ENCODE measurements around the gene VSX1.

Gene VSX1

GRCh38 chr20:25081730-25082497 lies at the start of gene VSX1:
TSS of gene VSX1 (minus strand) at chr20:25082141. CDS start at chr20:25082096, 45 bp downstream.
- DNase-seq = no peak

- no peak for DNase-seq
Observed at GRCh38 chr20:25129908-25130307, 48.0 kb upstream of the VSX1 start.

GRCh38 chr20:25129428-25129827 lies 47.5 kb upstream of the VSX1 start:
- no peak for DNase-seq

GRCh38 chr20:25128649-25129048 lies 46.7 kb upstream of the VSX1 start:
- no peak for DNase-seq

- DNase-seq = no peak
Observed at GRCh38 chr20:25127761-25128537, 46.0 kb upstream of the VSX1 start.

- DNase-seq = no peak
Observed at GRCh38 chr20:25126204-25127029, 44.5 kb upstream of the VSX1 start.

- no peak for DNase-seq
Observed at GRCh38 chr20:25125636-25126035, 43.7 kb upstream of the VSX1 start.

- no peak for DNase-seq
Observed at GRCh38 chr20:25120920-25121319, 39.0 kb upstream of the VSX1 start.

GRCh38 chr20:25120457-25120856 lies 38.5 kb upstream of the VSX1 start:
- no peak for DNase-seq

GRCh38 chr20:25118529-25118928 lies 36.6 kb upstream of the VSX1 start:
- DNase-seq = no peak

- no peak for DNase-seq
Observed at GRCh38 chr20:25117990-25118389, 36.0 kb upstream of the VSX1 start.

- DNase-seq = no peak
Observed at GRCh38 chr20:25116739-25117458, 35.0 kb upstream of the VSX1 start.

- no peak for DNase-seq
Observed at GRCh38 chr20:25103526-25103925, 21.6 kb upstream of the VSX1 start.

GRCh38 chr20:25100914-25101313 lies 19.0 kb upstream of the VSX1 start:
- DNase-seq = no peak

- DNase-seq = no peak
Observed at GRCh38 chr20:25099601-25100140, 17.7 kb upstream of the VSX1 start.

GRCh38 chr20:25097498-25097897 lies 15.6 kb upstream of the VSX1 start:
- DNase-seq = no peak

GRCh38 chr20:25090492-25091429 lies 8.8 kb upstream of the VSX1 start:
- DNase-seq = peak; percentile 3 to 88 (median 80)

GRCh38 chr20:25089662-25090061 lies 7.7 kb upstream of the VSX1 start:
- no peak for DNase-seq

GRCh38 chr20:25089096-25089495 lies 7.2 kb upstream of the VSX1 start:
- DNase-seq = no peak

- DNase-seq = no peak
Observed at GRCh38 chr20:25088267-25088666, 6.3 kb upstream of the VSX1 start.
